Measurements from ENCODE around the gene URM1.

GRCh38 chr9:128435611-128436010, 64.4 kb downstream of the URM1 start:
- no peak for TF ChIP-seq EZH2 (IDR thresholded peaks at IDR 0.05)
- no peak for TF ChIP-seq POLR2AphosphoS5 (IDR thresholded peaks at IDR 0.05; ENCODE audit: borderline replicate concordance, low read depth, low read length)

Measured in SK-N-MC (cell line).